Measurements from ENCODE around the gene MYADML2.

GRCh38 chr17:81927152-81927652, 19.8 kb downstream of the MYADML2 start:
- TF ChIP-seq POLR2AphosphoS5 (IDR thresholded peaks at IDR 0.05) = no peak
- TF ChIP-seq CTCF (IDR thresholded peaks at IDR 0.05 in 8 of 11, conservative IDR thresholded peaks at IDR 0.05 in 3 of 11) = no peak
- no peak for TF ChIP-seq POLR2A (IDR thresholded peaks at IDR 0.05)
